GM21576 (cell line): ENCODE data around the gene DISP2.
A peak's percentile ranks its signal among the peaks of the same experiment; 100 is the strongest.

Experiments
- ATAC-seq: cut with Tn5 transposase; IDR thresholded peaks from one replicate; pipeline ENCODE4 v1.9.1; 2021; ENCODE audit warnings: mild to moderate bottlenecking, moderate library complexity; ENCODE audit not compliant: unreplicated experiment

Gene DISP2

GRCh38 chr15:40357723-40358470, at the start of gene DISP2:
DISP2 (plus strand) TSS chr15:40358219; CDS start chr15:40358322, 103 bp downstream.
- peak; percentile 67 for ATAC-seq

DNA sequence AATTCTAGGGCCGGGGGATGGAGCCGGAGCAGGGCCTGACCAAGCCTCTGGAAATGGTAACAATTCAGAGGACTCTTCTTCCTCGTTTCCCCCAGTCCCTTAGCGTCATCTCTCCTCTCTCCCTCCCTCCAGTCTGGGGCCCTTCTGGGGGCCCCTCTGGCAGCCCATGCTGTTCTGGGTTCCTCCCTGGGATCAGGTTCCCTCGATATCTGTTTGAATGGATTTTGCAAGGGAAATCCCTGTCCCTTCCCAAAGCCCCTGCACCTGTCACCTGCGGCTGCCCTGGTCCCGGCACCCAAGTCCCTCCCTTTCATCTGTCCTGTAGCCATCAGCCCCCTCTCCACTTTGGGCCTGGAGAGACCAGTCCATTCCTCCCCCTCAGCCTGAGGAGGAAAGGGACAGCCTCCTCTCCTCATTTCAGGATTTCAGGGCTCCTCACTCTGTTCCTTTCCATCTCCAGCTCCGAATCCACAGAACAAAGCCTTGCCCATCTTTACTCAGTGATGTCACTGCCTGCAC, 48.6 kb upstream of the DISP2 start:
- no peak for ATAC-seq

- ATAC-seq = no peak
Measured at GRCh38 chr15:40310001-40310959, 47.7 kb upstream of the DISP2 start.

DNA sequence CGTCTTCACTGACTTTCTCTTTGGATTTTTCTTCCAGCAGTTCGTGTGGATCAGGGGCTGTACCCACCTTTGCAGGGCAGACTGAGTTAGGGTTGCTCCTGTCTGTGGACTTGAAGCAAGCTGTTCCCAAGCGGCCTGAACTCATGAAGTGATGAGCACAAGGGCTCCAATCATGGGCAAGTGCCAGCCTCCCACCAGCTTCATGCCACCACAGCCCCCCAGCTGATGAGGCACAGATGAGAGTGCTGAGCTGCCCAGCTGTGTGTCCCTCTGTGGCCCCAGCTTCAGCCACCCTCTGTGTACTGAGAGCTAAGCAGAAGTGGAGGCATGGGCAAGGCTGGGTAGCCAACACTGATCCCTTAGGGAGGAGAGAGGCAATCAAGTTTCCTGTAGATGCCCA, 47.0 kb upstream of the DISP2 start:
- no peak for ATAC-seq

DNA sequence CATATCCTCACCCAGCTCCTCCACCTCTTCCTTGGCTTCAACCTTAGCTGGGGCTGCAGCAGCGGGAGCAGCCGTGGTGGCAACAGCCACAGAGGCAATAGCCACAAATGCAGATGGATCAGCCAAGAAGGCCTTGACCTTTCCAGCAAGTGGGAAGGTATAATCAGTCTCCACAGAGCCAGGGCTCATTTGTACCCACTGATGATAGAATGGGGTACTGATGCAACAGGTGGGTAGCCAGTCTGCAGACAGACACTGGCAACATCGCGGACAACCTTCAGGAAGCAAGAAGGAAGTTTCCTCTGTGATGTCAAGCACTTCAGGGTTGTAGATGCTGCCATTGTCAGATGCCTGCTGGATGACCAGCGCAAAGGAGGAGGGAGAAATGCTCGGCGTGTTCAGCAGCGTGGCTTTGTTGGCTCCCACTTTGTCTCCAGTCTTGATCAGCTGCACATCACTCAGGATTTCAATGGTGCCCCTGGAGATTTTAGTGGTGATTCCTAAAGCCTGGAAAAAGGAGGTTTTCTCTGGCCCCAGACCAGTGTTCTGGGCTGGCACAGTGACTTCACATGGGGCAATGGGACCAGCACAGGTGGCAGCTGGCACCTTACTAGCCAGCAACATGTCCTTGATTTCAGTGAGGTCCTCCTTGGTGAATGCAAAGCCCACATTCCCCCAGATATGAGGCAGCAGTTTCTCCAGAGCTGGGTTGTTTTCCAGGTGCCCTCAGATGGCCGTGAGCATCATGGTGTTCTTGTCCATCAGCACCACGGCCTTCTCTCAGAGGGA, 45.5 kb upstream of the DISP2 start:
- no peak for ATAC-seq

GRCh38 chr15:40313531-40314398, 44.3 kb upstream of the DISP2 start:
- no peak for ATAC-seq

- ATAC-seq = no peak
Measured at GRCh38 chr15:40314723-40315276, 43.2 kb upstream of the DISP2 start.

- ATAC-seq = no peak
Measured at GRCh38 chr15:40316931-40317330, 41.1 kb upstream of the DISP2 start.

- no peak for ATAC-seq
Measured at GRCh38 chr15:40317580-40317979, 40.4 kb upstream of the DISP2 start.

- no peak for ATAC-seq
Measured at GRCh38 chr15:40320409-40320808, 37.6 kb upstream of the DISP2 start.

- no peak for ATAC-seq
Measured at GRCh38 chr15:40320931-40321371, 37.1 kb upstream of the DISP2 start.

GRCh38 chr15:40322531-40323238, 35.3 kb upstream of the DISP2 start:
- ATAC-seq = no peak

GRCh38 chr15:40323239-40323952, 34.6 kb upstream of the DISP2 start, which contains the start of gene INAFM2:
INAFM2 (plus strand) TSS chr15:40323692; CDS start chr15:40324056, 364 bp downstream.
- peak; percentile 83 for ATAC-seq

DNA sequence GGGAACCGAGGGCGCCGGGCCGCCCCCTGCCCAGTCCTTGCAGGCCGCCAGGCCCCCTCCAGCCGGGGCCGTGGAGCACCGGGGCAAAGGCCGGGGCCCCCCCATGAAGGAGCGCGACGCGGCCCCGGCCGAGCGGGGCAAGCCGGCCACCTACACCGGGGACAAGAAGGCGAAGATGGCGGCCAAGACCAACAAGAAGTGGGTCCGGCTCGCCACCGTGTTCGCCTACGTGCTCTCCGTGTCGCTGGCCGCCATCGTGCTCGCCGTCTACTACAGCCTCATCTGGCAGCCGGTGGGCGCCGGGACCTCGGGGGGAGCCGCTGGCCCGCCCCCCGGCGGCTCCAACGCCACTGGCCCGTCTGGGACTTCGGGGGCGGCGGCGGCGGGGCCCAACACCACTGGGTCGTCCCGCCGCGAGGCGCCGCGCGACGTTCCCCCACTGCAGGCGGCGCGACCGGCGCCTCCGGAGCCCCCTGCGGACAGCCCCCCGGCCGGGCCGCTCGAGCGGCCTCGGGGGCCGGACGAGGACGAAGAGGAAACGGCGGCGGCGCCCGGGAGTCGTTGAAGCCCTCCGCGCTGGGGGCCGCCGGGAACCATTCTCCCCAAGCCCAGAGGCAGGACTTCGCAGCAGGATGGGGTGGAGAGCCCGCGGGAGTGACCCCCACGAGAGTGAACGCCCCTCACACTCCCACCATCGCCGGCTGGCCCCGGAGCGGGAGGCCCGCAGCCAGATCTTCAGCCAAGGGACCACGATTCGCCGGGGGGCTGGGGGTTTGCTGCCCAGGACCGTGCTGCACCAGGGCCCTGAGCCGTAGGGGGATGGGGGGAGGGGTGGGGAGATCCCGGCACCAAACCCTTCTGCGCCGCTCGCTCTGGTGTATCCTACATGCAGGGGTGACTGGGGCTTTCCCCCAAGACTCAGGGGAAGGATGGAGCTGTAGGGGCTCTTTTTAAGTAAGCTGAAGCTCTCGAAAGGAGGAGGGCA, 33.8 kb upstream of the DISP2 start:
- no peak for ATAC-seq

DNA sequence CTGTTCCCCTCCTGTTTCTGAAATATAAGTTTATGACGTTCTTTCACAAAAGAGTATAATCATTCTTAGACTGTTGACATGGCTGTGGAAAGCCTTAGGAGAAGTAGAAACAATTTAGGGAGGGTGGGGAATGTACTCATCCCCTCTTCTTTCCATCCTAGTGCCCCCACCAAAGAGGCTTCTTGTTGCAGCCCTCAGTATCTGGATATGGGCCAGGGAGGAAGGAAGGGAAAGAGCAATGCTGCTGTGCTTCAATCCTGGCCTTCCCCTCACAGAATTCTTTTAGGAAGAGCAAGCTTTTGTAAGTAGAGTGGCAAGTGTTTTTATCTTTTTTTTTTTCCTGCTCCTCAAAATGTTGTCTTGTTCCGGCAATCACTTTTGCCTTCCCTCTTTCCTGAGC, 32.8 kb upstream of the DISP2 start:
- no peak for ATAC-seq

- ATAC-seq = no peak
Measured at GRCh38 chr15:40325700-40326099, 32.3 kb upstream of the DISP2 start.

DNA sequence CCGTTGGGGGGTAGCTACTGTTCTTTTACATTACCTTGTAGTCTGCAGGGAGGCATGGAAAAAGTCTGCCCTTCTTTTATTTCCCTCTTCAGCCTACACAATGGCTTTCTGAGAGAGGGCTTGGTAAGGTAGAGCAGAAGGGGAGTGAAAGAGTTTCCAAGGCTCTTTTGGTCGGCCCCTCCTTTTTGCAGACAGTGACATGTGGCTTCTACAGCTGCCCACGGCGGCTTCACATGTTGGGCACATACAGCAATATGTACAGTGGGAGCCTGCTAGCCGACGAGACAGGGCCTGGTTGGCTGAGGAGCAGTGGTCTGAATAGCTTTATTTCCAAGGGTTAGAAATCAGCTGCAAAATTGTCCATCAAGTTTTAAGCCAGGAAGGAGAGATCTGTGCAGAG, 30.6 kb upstream of the DISP2 start:
- ATAC-seq = no peak
